Measurements from ENCODE around the gene SERPINB13. TPM values are rescaled to one million over a fixed set of nuclear protein-coding genes. Genes with fewer than 3 reads are reported as not detected.

The SERPINB13 gene
- total RNA-seq, 1 donor from 2014 or later, result not detected

DNA sequence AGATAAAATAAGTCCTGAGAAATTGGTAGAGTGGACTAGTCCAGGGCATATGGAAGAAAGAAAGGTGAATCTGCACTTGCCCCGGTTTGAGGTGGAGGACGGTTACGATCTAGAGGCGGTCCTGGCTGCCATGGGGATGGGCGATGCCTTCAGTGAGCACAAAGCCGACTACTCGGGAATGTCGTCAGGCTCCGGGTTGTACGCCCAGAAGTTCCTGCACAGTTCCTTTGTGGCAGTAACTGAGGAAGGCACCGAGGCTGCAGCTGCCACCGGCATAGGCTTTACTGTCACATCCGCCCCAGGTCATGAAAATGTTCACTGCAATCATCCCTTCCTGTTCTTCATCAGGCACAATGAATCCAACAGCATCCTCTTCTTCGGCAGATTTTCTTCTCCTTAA, 9.8 kb downstream of the SERPINB13 start:
- Histone ChIP-seq H3K4me3 (no peak overlapping the region), H3K36me3 (no peaks in the 10 kb centered on the region), H3K9me3 (replicated peaks) (peaks cover 9% of the 10 kb centered on the region), H3K27me3 (ENCODE audit: low read depth) (no peaks in the 10 kb centered on the region), H3K4me1 (no peaks in the 10 kb centered on the region), H3K27ac (replicated peaks) (no peak overlapping the region)
- intact Hi-C loops (cut with micrococcal nuclease), result no loop called here
- DNase-seq, result no peak
- no peak for TF ChIP-seq CTCF (IDR thresholded peaks at IDR 0.05; ENCODE audit: borderline replicate concordance)

- H3K36me3 ChIP-seq, result no peaks in the 10 kb centered on the region
- no peaks in the 10 kb centered on the region for H3K4me1 ChIP-seq
- TF ChIP-seq CTCF (IDR thresholded peaks at IDR 0.05; ENCODE audit: borderline replicate concordance), result no peak
- DNase-seq, result no peak
- H3K27me3 ChIP-seq (ENCODE audit: low read depth), result no peaks in the 10 kb centered on the region
- H3K4me3 ChIP-seq, result no peak overlapping the region
- H3K9me3 ChIP-seq (replicated peaks), result peaks cover 9% of the 10 kb centered on the region
- H3K27ac ChIP-seq (replicated peaks), result no peak overlapping the region
- intact Hi-C loops (cut with micrococcal nuclease), result no loop called here
Observed at GRCh38 chr18:63603355-63603754, 16.2 kb downstream of the SERPINB13 start.

GRCh38 chr18:63603772-63604171, 16.6 kb downstream of the SERPINB13 start:
- peaks cover 9% of the 10 kb centered on the region for H3K9me3 ChIP-seq (replicated peaks)
- DNase-seq, result no peak
- H3K4me1 ChIP-seq, result no peaks in the 10 kb centered on the region
- no peak overlapping the region for H3K27ac ChIP-seq (replicated peaks)
- H3K36me3 ChIP-seq, result no peaks in the 10 kb centered on the region
- H3K4me3 ChIP-seq, result no peak overlapping the region
- H3K27me3 ChIP-seq (ENCODE audit: low read depth), result no peaks in the 10 kb centered on the region
- no peak for TF ChIP-seq CTCF (IDR thresholded peaks at IDR 0.05; ENCODE audit: borderline replicate concordance)
- intact Hi-C loops (cut with micrococcal nuclease), result no loop called here

- Histone ChIP-seq H3K36me3 (no peaks in the 10 kb centered on the region), H3K4me1 (no peaks in the 10 kb centered on the region), H3K4me3 (no peak overlapping the region), H3K27ac (replicated peaks) (no peak overlapping the region), H3K27me3 (ENCODE audit: low read depth) (no peaks in the 10 kb centered on the region), H3K9me3 (replicated peaks) (peaks cover 9% of the 10 kb centered on the region)
- intact Hi-C loops (cut with micrococcal nuclease), result no loop called here
- no peak for DNase-seq
- TF ChIP-seq CTCF (IDR thresholded peaks at IDR 0.05; ENCODE audit: borderline replicate concordance), result no peak
Observed at GRCh38 chr18:63604791-63605567, 17.8 kb downstream of the SERPINB13 start.

- H3K27ac ChIP-seq (replicated peaks), result no peak overlapping the region
- no peaks in the 10 kb centered on the region for H3K9me3 ChIP-seq (replicated peaks)
- no peak overlapping the region for H3K4me3 ChIP-seq
- no peak for DNase-seq
- no peak for TF ChIP-seq CTCF (IDR thresholded peaks at IDR 0.05; ENCODE audit: borderline replicate concordance)
- H3K27me3 ChIP-seq (ENCODE audit: low read depth), result no peaks in the 10 kb centered on the region
- no peaks in the 10 kb centered on the region for H3K4me1 ChIP-seq
- intact Hi-C loops (cut with micrococcal nuclease), result no loop called here
- no peaks in the 10 kb centered on the region for H3K36me3 ChIP-seq
Observed at GRCh38 chr18:63606526-63606925, 19.4 kb downstream of the SERPINB13 start.

Measured in left ventricle myocardium inferior (tissue), 1 donor.